K562 (cell line): ENCODE measurements around the gene PCNX2. TPM values are rescaled to one million over a fixed set of nuclear protein-coding genes. Genes with fewer than 3 reads are reported as not detected.

Source experiments
- ATAC-seq: fragments of 200-7000 bp; cut with Tn5 transposase; 3 replicates; pipeline ENCODE4 v1.9.1; 2020; ENCODE audit warnings: moderate library complexity
- BruUV-seq: library from RNA; stranded (reverse); fragments of 400-500 nt; replicated peaks from 2 replicates; lab custom pipeline; 2021; lab: Mats Ljungman, UMichigan
- CTCF ChIA-PET: fragments of 300-600 bp; formaldehyde crosslinking; extraction: SDS; loops from one replicate; lab custom pipeline; 2021; ENCODE audit warnings: low intra/inter-chr PET ratio; lab: Yijun Ruan, JAX
- POLR2A ChIA-PET: fragments of 300-600, 350-650 bp; sonication (Branson Sonifier 250); formaldehyde crosslinking; extraction: SDS; loops from one replicate; lab custom pipeline; 2021; ENCODE audit warnings: antibody characterized with exemption, inconsistent platforms; lab: Yijun Ruan, JAX
- DNase-seq, 4 experiments: peaks; one replicate each; pipeline versions ENCODE4 v3.0.0 to v3.0.0-alpha.2; 2011 to 2018; ENCODE audit warnings: low spot score in 3 of 4, mixed read lengths in 3 of 4; ENCODE audit errors: extremely low read depth in 1 of 4
- FAIRE-seq: peaks from 2 replicates; lab custom pipeline; 2011; peaks lifted over from hg19 to GRCh38; lab: Jason Lieb, UNC
- H2AFZ ChIP-seq: 2 replicates; pipeline ENCODE4 v1.6.0; 2011; ENCODE audit warnings: low read depth, low read length, control low read depth, inconsistent platforms
- H3K27ac ChIP-seq: fragments of 200-600 bp; 3 replicates; pipeline ENCODE4 v1.8.0; 2011; ENCODE audit warnings: low read depth, mild to moderate bottlenecking, control low read depth, inconsistent platforms, low read length, moderate library complexity, mixed read lengths; ENCODE audit errors: extremely low read depth
- H3K27me3 ChIP-seq, 2 experiments: fragments of 300-600 bp in 1 of 2; 2 replicates in 1 of 2; 3 replicates in 1 of 2; pipeline versions ENCODE4 v1.6.0 to v1.8.0; 2011; ENCODE audit warnings: inconsistent platforms in 2 of 2, low read length in 2 of 2, mild to moderate bottlenecking in 1 of 2, mixed read lengths in 1 of 2, moderate library complexity in 1 of 2; ENCODE audit not compliant: control insufficient read depth in 2 of 2, insufficient read depth in 2 of 2
- H3K36me3 ChIP-seq: fragments of 300-600 bp; 3 replicates; pipeline ENCODE4 v1.8.0; 2011; ENCODE audit warnings: mild to moderate bottlenecking, low read length, inconsistent platforms; ENCODE audit not compliant: control insufficient read depth, insufficient read depth
- H3K4me1 ChIP-seq, 2 experiments: fragments of 200-600 bp in 1 of 2; replicated peaks in 1 of 2; 2 replicates in 1 of 2; 3 replicates in 1 of 2; pipeline versions ENCODE4 v1.5.1 to v1.8.0; 2011; ENCODE audit warnings: inconsistent platforms in 2 of 2, low read length in 2 of 2, mild to moderate bottlenecking in 1 of 2, mixed read lengths in 1 of 2, moderate library complexity in 1 of 2; ENCODE audit not compliant: control insufficient read depth in 2 of 2, insufficient read depth in 2 of 2
- H3K4me2 ChIP-seq: 2 replicates; pipeline ENCODE4 v1.6.1; 2011; ENCODE audit warnings: low read length, control low read depth, inconsistent platforms, mixed read lengths; ENCODE audit not compliant: insufficient read depth
- H3K4me3 ChIP-seq: fragments of 200-600 bp; sonication (generic), shearing (Covaris generic); 2 replicates; pipeline ENCODE4 v1.5.1; 2016; ENCODE audit warnings: control low read depth, inconsistent platforms
- H3K79me2 ChIP-seq: fragments of 200-600 bp; 3 replicates; pipeline ENCODE4 v1.8.0; 2011; ENCODE audit warnings: low read length, inconsistent platforms; ENCODE audit not compliant: control insufficient read depth, insufficient read depth
- H3K9ac ChIP-seq, 2 experiments: 2 replicates each; pipeline versions ENCODE4 v1.6.0 to v1.6.1; 2011; ENCODE audit warnings: low read depth in 2 of 2, low read length in 2 of 2, control low read depth in 1 of 2, inconsistent platforms in 1 of 2, mild to moderate bottlenecking in 1 of 2, mixed read lengths in 1 of 2; ENCODE audit not compliant: insufficient read depth in 1 of 2
- H3K9me1 ChIP-seq: one replicate; pipeline ENCODE4 v1.6.0; 2011; ENCODE audit warnings: inconsistent platforms, mild to moderate bottlenecking, low read length, moderate library complexity; ENCODE audit not compliant: control insufficient read depth, insufficient read depth
- H3K9me3 ChIP-seq: replicated peaks from 2 replicates; pipeline ENCODE4 v1.5.1; 2011; ENCODE audit warnings: low read depth, low read length, inconsistent platforms; ENCODE audit not compliant: control insufficient read depth, insufficient read depth
- H4K20me1 ChIP-seq: replicated peaks from 2 replicates; pipeline ENCODE4 v1.6.1; 2011; ENCODE audit warnings: low read length, inconsistent platforms, mixed read lengths; ENCODE audit not compliant: control insufficient read depth, insufficient read depth
- C11orf30 ChIP-seq: fragments of 450-650 bp; IDR thresholded peaks from 2 replicates; pipeline ENCODE4 v1.6.1; 2016; ENCODE audit warnings: low read depth, mild to moderate bottlenecking
- CEBPB ChIP-seq: fragments of 450-650 bp; IDR thresholded peaks from 2 replicates; pipeline ENCODE4 v1.6.1; 2016; ENCODE audit warnings: missing genetic modification characterization, missing compliant biosample characterization
- MAFF ChIP-seq: IDR thresholded peaks from 2 replicates; pipeline ENCODE4 v1.6.1; 2012; ENCODE audit warnings: low read length, improper control_type of control experiment
- MAFG ChIP-seq: fragments of 450-650 bp; conservative IDR thresholded peaks from 2 replicates; pipeline ENCODE4 v1.6.1; 2016; ENCODE audit warnings: missing genetic modification characterization, missing compliant biosample characterization
- MAFK ChIP-seq: IDR thresholded peaks from 2 replicates; pipeline ENCODE4 v1.6.1; 2011; ENCODE audit warnings: low read length, improper control_type of control experiment
- MITF ChIP-seq: IDR thresholded peaks from 2 replicates; pipeline ENCODE4 v1.6.1; 2014; ENCODE audit warnings: antibody characterized with exemption
- PCBP1 ChIP-seq: fragments of 200-400 bp; formaldehyde crosslinking; IDR thresholded peaks from 2 replicates; pipeline ENCODE4 v1.6.1; 2018; ENCODE audit warnings: mild to moderate bottlenecking, low read depth, low read length; ENCODE audit not compliant: poor library complexity, severe bottlenecking
- RBM14 ChIP-seq: fragments of 200-400 bp; formaldehyde crosslinking; IDR thresholded peaks from 2 replicates; pipeline ENCODE4 v1.6.1; 2018; ENCODE audit warnings: low read depth, mild to moderate bottlenecking, low read length, moderate library complexity, borderline replicate concordance; ENCODE audit not compliant: insufficient read depth
- STAG1 ChIP-seq: sonication (generic); formaldehyde crosslinking; IDR thresholded peaks from 2 replicates; pipeline ENCODE4 v1.5.0; 2020; ENCODE audit warnings: missing genetic modification reagents, borderline replicate concordance
- ZNF316 ChIP-seq: fragments of 450-650 bp; IDR thresholded peaks from 2 replicates; pipeline ENCODE4 v1.6.1; 2016
- ZNF41 ChIP-seq: fragments of 250-450 bp; sonication (Bioruptor Pico); conservative IDR thresholded peaks from 2 replicates; pipeline ENCODE4 v1.4.0; 2020; ENCODE audit warnings: mild to moderate bottlenecking
- ZNF717 ChIP-seq: fragments of 250-450 bp; sonication (Bioruptor Pico); IDR thresholded peaks from 2 replicates; pipeline ENCODE4 v1.5.0; 2021
- WGBS: fragments of 100-300 bp; shearing (Covaris generic); methylation state at CpG from one replicate; pipeline ENCODE4 v1.1.6; 2016; ENCODE audit warnings: low coverage, mixed read lengths; ENCODE audit not compliant: insufficient coverage; ENCODE audit errors: missing lambda C conversion rate; 5-methylcytosine and 5-hydroxymethylcytosine counted together
- in situ Hi-C: fragments of 300-500 bp; cut with MboI; formaldehyde crosslinking; loops from 4 replicates; pipeline ENCODE4 v1.15.0; 2018; ENCODE audit warnings: inconsistent platforms, mixed read lengths
- intact Hi-C: fragments of 100-400 bp; cut with micrococcal nuclease; formaldehyde crosslinking; loops from 2 replicates; pipeline ENCODE4 v1.14.2; 2022
- polyA plus RNA-seq, 8 experiments: library from polyadenylated mRNA; depleted of rRNA in 4 of 8; stranded (reverse) in 5 of 8; unstranded in 3 of 8; fragments of >200 nt; fragmentation: Nextera tagmentation in 2 of 8; fragmentation: Illumina TruSeq in 1 of 8; extraction: Ambion mirVana in 2 of 8; extraction: Trizol in 1 of 8; gene quantifications; 2 replicates each; pipeline versions ENCODE4 v1.2.1 to v1.2.3, GENCODE V29; 2011 to 2014; ENCODE audit warnings: inconsistent platforms in 1 of 8, missing spikeins in 1 of 8
- total RNA-seq, 7 experiments: library from RNA; depleted of rRNA in 6 of 7; stranded (reverse); fragments of >200 nt in 6 of 7; fragmentation: Illumina TruSeq in 2 of 7; extraction: Trizol in 2 of 7; gene quantifications; 2 replicates each; pipeline versions ENCODE4 v1.2.1 to v1.2.3, GENCODE V29; 2011 to 2021; ENCODE audit warnings: low replicate concordance in 1 of 7
- TF ChIP-seq, protein P1 (sequence below): sonication (generic); formaldehyde crosslinking; IDR thresholded peaks from 2 replicates; pipeline ENCODE4 v1.8.0; 2022; ENCODE audit warnings: mild to moderate bottlenecking, missing genetic modification reagents

The PCNX2 gene
- total and polyA plus RNA-seq, 9 of the 15 experiments (the other 6 are each of a cell fraction or from before 2014, with no cell fraction given) = 0.07 to 0.33 TPM; not detected in 7

DNA sequence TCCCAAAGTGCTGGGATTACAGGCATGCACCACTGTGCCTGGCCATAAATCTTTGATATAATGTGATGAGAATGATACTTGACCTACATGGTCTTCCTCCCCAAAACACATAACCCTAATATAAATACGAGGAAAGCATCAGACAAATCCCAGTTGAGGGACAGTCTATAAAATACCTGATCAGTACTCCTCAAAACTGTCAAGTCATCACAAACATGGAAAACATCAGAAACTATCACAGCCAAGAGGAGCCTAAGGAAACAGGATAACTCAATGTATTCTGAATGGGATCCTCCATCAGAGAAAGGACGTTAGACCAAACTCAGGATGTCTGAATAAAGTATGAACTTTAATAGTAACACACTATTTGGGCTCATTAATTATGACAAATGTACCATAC is 172.7 kb downstream of the PCNX2 start:
- no peaks in the 10 kb centered on the region for H3K9me1 ChIP-seq
- no peaks in the 10 kb centered on the region for H3K4me1 ChIP-seq
- no peaks in the 10 kb centered on the region for H3K79me2 ChIP-seq
- TF ChIP-seq STAG1 (CRISPR knock-in tag) (no peak), PCBP1 (no peak), ZNF316 (peak; percentile 87), ZNF41 (CRISPR knock-in tag) (no peak), MAFK (peak; percentile 83), RBM14 (no peak), MITF (no peak), C11orf30 (peak; percentile 82), MAFG (peak; percentile 87), CEBPB (no peak), ZNF717 (CRISPR knock-in tag) (no peak), MAFF (peak; percentile 84)
- TF ChIP-seq, protein P1, sequence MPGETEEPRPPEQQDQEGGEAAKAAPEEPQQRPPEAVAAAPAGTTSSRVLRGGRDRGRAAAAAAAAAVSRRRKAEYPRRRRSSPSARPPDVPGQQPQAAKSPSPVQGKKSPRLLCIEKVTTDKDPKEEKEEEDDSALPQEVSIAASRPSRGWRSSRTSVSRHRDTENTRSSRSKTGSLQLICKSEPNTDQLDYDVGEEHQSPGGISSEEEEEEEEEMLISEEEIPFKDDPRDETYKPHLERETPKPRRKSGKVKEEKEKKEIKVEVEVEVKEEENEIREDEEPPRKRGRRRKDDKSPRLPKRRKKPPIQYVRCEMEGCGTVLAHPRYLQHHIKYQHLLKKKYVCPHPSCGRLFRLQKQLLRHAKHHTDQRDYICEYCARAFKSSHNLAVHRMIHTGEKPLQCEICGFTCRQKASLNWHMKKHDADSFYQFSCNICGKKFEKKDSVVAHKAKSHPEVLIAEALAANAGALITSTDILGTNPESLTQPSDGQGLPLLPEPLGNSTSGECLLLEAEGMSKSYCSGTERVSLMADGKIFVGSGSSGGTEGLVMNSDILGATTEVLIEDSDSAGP (CRISPR knock-in tag) = no peak
- no peaks in the 10 kb centered on the region for H3K9me3 ChIP-seq
- ChIA-PET CTCF (no interaction called here), POLR2A (no interaction called here)
- no peak overlapping the region for H2AFZ ChIP-seq
- no peak for ATAC-seq
- no peak overlapping the region for H3K9ac ChIP-seq
- in situ Hi-C loops = no loop called here
- no peaks in the 10 kb centered on the region for H4K20me1 ChIP-seq
- H3K36me3 ChIP-seq = no peaks in the 10 kb centered on the region
- FAIRE-seq = no peak
- BruUV-seq = no TSS peak
- H3K27ac ChIP-seq = no peak overlapping the region
- WGBS = 4% methylated on average over 2 of the region's 2 CpGs
- no peaks in the 10 kb centered on the region; a peak in 2 of 5 replicates for H3K27me3 ChIP-seq
- DNase-seq = no peak
- H3K4me2 ChIP-seq = no peak overlapping the region
- intact Hi-C loops = no loop called here
- no peak overlapping the region for H3K4me3 ChIP-seq
